ENCODE measurements around the gene TESPA1. TPM values are rescaled to one million over a fixed set of nuclear protein-coding genes. Genes with fewer than 3 reads are reported as not detected.

TESPA1 gene
- total and polyA plus RNA-seq, 9 of the 15 experiments (the other 6 are each of a cell fraction or from before 2014, with no cell fraction given) = 0.72 to 7.1 (median 2.4) TPM

DNA sequence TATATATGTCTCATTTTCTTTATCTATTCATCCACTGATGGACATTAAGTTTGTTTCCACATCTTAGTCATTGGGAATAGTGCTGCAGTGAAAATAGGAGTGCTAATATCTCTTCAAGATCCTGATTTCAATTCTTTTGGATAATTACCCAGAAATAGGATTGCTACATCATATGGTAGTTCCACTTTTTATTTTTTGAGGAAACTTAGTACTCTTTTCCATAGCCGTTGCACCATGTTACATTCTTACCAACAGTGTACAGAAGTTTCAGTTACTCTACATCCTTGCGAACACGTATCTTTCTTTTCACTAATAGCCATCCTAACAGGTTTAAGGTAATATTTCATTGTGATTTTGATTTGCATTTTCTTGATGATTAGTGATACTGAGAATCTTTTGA lies 29.8 kb downstream of the TESPA1 start:
- intact Hi-C loops (cut with micrococcal nuclease) = loop anchor here (5.0 to 10.0 kb wide), 2 partner anchors 252 to 350 kb away; no protein-coding TSS in a partner anchor
- 24% methylated on average over 3 of the region's 3 CpGs for WGBS (ENCODE audit: insufficient coverage, low coverage, missing lambda C conversion rate)
- Histone ChIP-seq H3K9ac (ENCODE audit: insufficient read depth in 1 of 2, low read depth in 2 of 2, low read length in 2 of 2) (no peak overlapping the region), H3K9me3 (replicated peaks; ENCODE audit: control insufficient read depth, insufficient read depth, low read depth, low read length) (no peaks in the 10 kb centered on the region), H3K4me2 (ENCODE audit: insufficient read depth, low read length) (no peak overlapping the region), H2AFZ (ENCODE audit: low read depth, low read length) (no peak overlapping the region), H3K36me3 (ENCODE audit: control insufficient read depth, insufficient read depth, low read length) (no peaks in the 10 kb centered on the region), H3K4me3 (no peak overlapping the region), H4K20me1 (replicated peaks; ENCODE audit: control insufficient read depth, insufficient read depth, low read length) (no peaks in the 10 kb centered on the region), H3K4me1 (replicated peaks in 1 of 2; ENCODE audit: control insufficient read depth in 2 of 2, insufficient read depth in 2 of 2, low read length in 2 of 2) (0 out of 5 replicates have a peak, but pooled peaks cover 0 to 2% of the 10 kb centered on the region in 2 experiments), H3K9me1 (ENCODE audit: control insufficient read depth, insufficient read depth, low read length) (no peaks in the 10 kb centered on the region), H3K27me3 (ENCODE audit: control insufficient read depth in 2 of 2, insufficient read depth in 2 of 2, low read length in 2 of 2) (no peaks in the 10 kb centered on the region), H3K79me2 (ENCODE audit: control insufficient read depth, insufficient read depth, low read length) (no peaks in the 10 kb centered on the region), H3K27ac (ENCODE audit: extremely low read depth, low read depth, low read length) (no peak overlapping the region)
- FAIRE-seq (no peak), DNase-seq (ENCODE audit: extremely low read depth in 1 of 4, low spot score in 3 of 4) (no peak), ATAC-seq (no peak)
- TF ChIP-seq ETV1 (tag; conservative IDR thresholded peaks at IDR 0.05; ENCODE audit: low read depth) (no peak), PML (IDR thresholded peaks at IDR 0.05; ENCODE audit: low read length) (no peak), SRSF9 (IDR thresholded peaks at IDR 0.05; ENCODE audit: borderline replicate concordance, low read depth, low read length) (no peak)
- ChIA-PET CTCF (ENCODE audit: low intra/inter-chr PET ratio) (no interaction called here), POLR2A (no interaction called here)
- BruUV-seq (replicated peaks) = no TSS peak
- in situ Hi-C loops (cut with MboI) = no loop called here

DNA sequence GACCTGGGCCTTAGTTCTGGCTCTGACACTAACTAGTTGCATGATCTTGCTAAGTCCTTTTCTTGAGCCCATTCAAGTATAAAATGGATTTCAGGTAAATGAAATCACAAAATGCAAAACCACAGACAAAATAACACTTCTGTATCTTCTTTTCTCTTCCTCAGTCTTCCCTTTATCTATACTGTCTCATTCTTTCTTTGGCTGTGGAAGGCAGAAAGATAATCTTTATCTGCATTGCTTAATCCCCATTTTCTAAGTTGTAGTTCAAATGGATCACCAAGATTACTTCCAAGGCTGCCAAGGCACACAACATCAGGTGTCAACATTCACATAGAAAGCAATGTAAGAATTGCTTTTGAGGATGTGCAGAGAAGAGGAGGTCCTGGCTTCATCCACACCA lies 30.3 kb downstream of the TESPA1 start:
- in situ Hi-C loops (cut with MboI) (no loop called here), intact Hi-C loops (cut with micrococcal nuclease) (loop anchor here (10.0 kb wide), 1 partner anchor 349 kb away; no protein-coding TSS in a partner anchor)
- Histone ChIP-seq H3K9me3 (replicated peaks; ENCODE audit: control insufficient read depth, insufficient read depth, low read depth, low read length) (no peaks in the 10 kb centered on the region), H4K20me1 (replicated peaks; ENCODE audit: control insufficient read depth, insufficient read depth, low read length) (no peaks in the 10 kb centered on the region), H3K4me2 (ENCODE audit: insufficient read depth, low read length) (no peak overlapping the region), H3K36me3 (ENCODE audit: control insufficient read depth, insufficient read depth, low read length) (no peaks in the 10 kb centered on the region), H3K4me1 (replicated peaks in 1 of 2; ENCODE audit: control insufficient read depth in 2 of 2, insufficient read depth in 2 of 2, low read length in 2 of 2) (no peaks in the 10 kb centered on the region), H3K79me2 (ENCODE audit: control insufficient read depth, insufficient read depth, low read length) (no peaks in the 10 kb centered on the region), H3K27me3 (ENCODE audit: control insufficient read depth in 2 of 2, insufficient read depth in 2 of 2, low read length in 2 of 2) (no peaks in the 10 kb centered on the region), H2AFZ (ENCODE audit: low read depth, low read length) (no peak overlapping the region), H3K4me3 (no peak overlapping the region), H3K27ac (ENCODE audit: extremely low read depth, low read depth, low read length) (no peak overlapping the region), H3K9me1 (ENCODE audit: control insufficient read depth, insufficient read depth, low read length) (no peaks in the 10 kb centered on the region), H3K9ac (ENCODE audit: insufficient read depth in 1 of 2, low read depth in 2 of 2, low read length in 2 of 2) (no peak overlapping the region)
- FAIRE-seq = no peak
- POLR2A ChIA-PET = no interaction called here
- TF ChIP-seq ZNF57 (CRISPR knock-in tag; IDR thresholded peaks at IDR 0.05) (no peak), CCAR2 (IDR thresholded peaks at IDR 0.05; ENCODE audit: low read depth, low read length) (no peak), ZBTB17 (CRISPR knock-in tag; IDR thresholded peaks at IDR 0.05) (no peak), TAL1 (IDR thresholded peaks at IDR 0.05) (no peak), CBFA2T3 (IDR thresholded peaks at IDR 0.05) (peak; percentile 61)
- TF ChIP-seq, protein P1, sequence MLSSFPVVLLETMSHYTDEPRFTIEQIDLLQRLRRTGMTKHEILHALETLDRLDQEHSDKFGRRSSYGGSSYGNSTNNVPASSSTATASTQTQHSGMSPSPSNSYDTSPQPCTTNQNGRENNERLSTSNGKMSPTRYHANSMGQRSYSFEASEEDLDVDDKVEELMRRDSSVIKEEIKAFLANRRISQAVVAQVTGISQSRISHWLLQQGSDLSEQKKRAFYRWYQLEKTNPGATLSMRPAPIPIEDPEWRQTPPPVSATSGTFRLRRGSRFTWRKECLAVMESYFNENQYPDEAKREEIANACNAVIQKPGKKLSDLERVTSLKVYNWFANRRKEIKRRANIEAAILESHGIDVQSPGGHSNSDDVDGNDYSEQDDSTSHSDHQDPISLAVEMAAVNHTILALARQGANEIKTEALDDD (IDR thresholded peaks at IDR 0.05) = peak; percentile 59
- TF ChIP-seq, protein P2, sequence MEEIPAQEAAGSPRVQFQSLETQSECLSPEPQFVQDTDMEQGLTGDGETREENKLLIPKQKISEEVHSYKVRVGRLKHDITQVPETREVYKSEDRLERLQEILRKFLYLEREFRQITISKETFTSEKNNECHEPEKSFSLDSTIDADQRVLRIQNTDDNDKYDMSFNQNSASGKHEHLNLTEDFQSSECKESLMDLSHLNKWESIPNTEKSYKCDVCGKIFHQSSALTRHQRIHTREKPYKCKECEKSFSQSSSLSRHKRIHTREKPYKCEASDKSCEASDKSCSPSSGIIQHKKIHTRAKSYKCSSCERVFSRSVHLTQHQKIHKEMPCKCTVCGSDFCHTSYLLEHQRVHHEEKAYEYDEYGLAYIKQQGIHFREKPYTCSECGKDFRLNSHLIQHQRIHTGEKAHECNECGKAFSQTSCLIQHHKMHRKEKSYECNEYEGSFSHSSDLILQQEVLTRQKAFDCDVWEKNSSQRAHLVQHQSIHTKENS (CRISPR knock-in tag; IDR thresholded peaks at IDR 0.05) = no peak
- BruUV-seq (replicated peaks) = no TSS peak
- ATAC-seq = no peak
- DNase-seq (ENCODE audit: extremely low read depth in 1 of 4, low spot score in 3 of 4) = no peak
- CTCF ChIA-PET (ENCODE audit: low intra/inter-chr PET ratio) = no interaction called here
